HUES48 (cell line): ENCODE results near the gene GLDC.
"Not testable (repeated sequence)": the region's sequence is repeated elsewhere in the genome, so short reads cannot be mapped to it uniquely, and the experiment has no call there.

Source experiments
- H3K27ac ChIP-seq: one replicate; pipeline ENCODE4 v1.7.0; 2013; ENCODE audit warnings: low read depth, low read length, inconsistent platforms
- H3K27me3 ChIP-seq: 2 replicates; pipeline ENCODE4 v1.6.1; 2013; ENCODE audit warnings: mild to moderate bottlenecking, low read length; ENCODE audit not compliant: control insufficient read depth, insufficient read depth
- H3K36me3 ChIP-seq: 2 replicates; pipeline ENCODE4 v1.6.1; 2013; ENCODE audit warnings: low read length; ENCODE audit not compliant: control insufficient read depth, insufficient read depth
- H3K4me1 ChIP-seq: 2 replicates; pipeline ENCODE4 v1.6.1; 2013; ENCODE audit warnings: mild to moderate bottlenecking, low read length; ENCODE audit not compliant: control insufficient read depth, insufficient read depth
- H3K4me3 ChIP-seq: 2 replicates; pipeline ENCODE4 v1.5.1; 2013; ENCODE audit warnings: mild to moderate bottlenecking, low read depth, low read length
- H3K9ac ChIP-seq: 2 replicates; pipeline ENCODE4 v1.6.1; 2013; ENCODE audit warnings: mild to moderate bottlenecking, low read depth, low read length, moderate library complexity
- H3K9me3 ChIP-seq: 2 replicates; pipeline ENCODE4 v1.6.1; 2013; ENCODE audit warnings: low read length; ENCODE audit not compliant: control insufficient read depth, insufficient read depth

GLDC gene

DNA sequence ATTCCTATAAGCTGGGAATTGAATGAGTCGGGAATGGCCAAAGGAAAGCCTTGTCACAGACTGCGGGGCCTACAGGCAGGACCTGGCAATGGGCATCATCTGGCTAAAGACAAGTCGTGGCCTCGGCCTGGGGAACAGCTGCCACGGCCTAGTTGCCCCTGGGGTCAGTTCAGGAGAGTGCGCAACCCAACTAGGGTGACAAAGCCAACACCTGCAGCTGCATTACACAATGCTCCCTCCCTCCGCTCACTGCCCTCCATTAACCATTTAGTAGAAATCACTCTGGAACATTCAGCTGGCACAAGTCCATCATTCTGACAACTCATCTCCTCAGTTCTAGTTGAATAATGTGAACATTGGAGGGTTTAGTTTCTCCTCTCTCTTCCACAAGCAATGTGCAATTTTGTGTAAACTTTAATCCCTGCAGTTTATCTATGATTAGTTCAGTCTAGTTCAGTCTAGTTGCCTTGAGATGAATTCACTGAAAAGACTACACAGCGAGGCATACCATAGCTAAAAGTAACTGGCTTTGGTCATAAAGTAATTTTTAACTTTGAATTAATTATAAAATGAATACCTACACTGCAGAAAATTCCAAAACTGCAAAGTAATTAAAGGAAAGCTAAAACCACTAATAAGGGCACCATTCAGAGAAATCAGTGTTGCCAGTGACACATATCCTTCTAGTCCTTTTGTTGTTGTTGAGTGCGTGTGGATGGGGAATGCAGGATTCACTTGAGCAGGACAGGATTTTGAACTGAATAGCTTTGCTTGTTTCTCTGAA lies 5.1 kb downstream of the GLDC start:
- peaks cover 4% of the 10 kb centered on the region; the same call in 1 of the 2 replicates for H3K4me1 ChIP-seq
- H3K9me3 ChIP-seq, result no peaks in the 10 kb centered on the region
- peaks cover 17% of the 10 kb centered on the region for H3K36me3 ChIP-seq
- H3K4me3 ChIP-seq, result no peak overlapping the region
- peaks cover 12% of the 10 kb centered on the region for H3K27me3 ChIP-seq
- H3K27ac ChIP-seq, result no peak overlapping the region
- no peak overlapping the region for H3K9ac ChIP-seq

DNA sequence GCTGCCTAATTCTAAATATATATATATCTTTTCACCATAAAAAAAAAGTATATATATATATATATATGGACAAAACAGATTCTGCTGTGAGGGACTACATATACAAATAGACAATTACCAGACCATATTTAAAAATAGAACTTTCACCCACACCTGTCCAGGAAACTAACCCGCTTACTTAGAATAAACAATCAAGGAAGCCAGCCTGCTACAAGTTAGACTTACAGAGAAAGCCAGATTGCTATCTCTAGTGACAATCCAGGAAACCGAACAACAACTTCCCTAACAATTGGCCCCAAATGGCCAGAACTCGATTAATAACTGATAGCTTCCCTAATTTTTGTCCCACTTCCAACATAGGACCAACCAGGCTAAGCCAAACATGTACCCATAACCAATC lies 5.9 kb downstream of the GLDC start:
- Histone ChIP-seq H3K36me3 (peaks cover 17% of the 10 kb centered on the region), H3K9ac (no peak overlapping the region), H3K4me3 (no peak overlapping the region), H3K9me3 (no peaks in the 10 kb centered on the region), H3K4me1 (peaks cover 4% of the 10 kb centered on the region; the same call in 1 of the 2 replicates), H3K27me3 (peaks cover 7% of the 10 kb centered on the region), H3K27ac (no peak overlapping the region)

- Histone ChIP-seq H3K4me3 (no peak overlapping the region), H3K36me3 (peaks cover 2% of the 10 kb centered on the region; the same call in 1 of the 2 replicates), H3K27ac (no peak overlapping the region), H3K9me3 (no peaks in the 10 kb centered on the region), H3K27me3 (no peaks in the 10 kb centered on the region), H3K9ac (no peak overlapping the region), H3K4me1 (peaks cover 9% of the 10 kb centered on the region)
Measured at GRCh38 chr9:6634444-6634843, 11.1 kb downstream of the GLDC start.

DNA sequence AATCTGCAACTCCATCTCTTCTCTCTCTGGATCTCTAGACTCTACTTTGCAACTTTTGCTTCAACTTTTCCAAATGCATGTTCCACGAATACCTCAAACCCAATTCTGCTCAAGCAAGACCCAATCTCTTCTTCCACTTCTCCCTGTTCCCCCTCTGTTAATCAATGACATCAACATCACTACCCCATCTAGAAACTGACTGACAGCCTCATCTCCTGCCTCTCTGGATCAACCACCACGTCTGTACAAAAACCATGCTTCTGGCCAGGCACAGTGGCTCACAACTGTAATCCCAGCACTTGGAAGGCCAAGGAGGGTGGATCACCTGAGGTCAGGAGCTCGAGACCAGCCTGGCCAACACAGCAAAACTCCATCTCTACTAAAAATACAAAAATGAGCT lies 12.2 kb downstream of the GLDC start:
- Histone ChIP-seq H3K4me3 (no peak overlapping the region), H3K9ac (no peak overlapping the region), H3K9me3 (no peaks in the 10 kb centered on the region), H3K27ac (no peak overlapping the region), H3K27me3 (no peaks in the 10 kb centered on the region), H3K4me1 (peaks cover 9% of the 10 kb centered on the region), H3K36me3 (peaks cover 2% of the 10 kb centered on the region; the same call in 1 of the 2 replicates)

GRCh38 chr9:6632516-6633183 lies 12.9 kb downstream of the GLDC start:
- Histone ChIP-seq H3K9me3 (no peaks in the 10 kb centered on the region), H3K4me3 (no peak overlapping the region), H3K27me3 (no peaks in the 10 kb centered on the region), H3K27ac (peak overlapping the region; percentile 40), H3K9ac (no peak overlapping the region), H3K4me1 (peaks cover 9% of the 10 kb centered on the region), H3K36me3 (no peaks in the 10 kb centered on the region)

DNA sequence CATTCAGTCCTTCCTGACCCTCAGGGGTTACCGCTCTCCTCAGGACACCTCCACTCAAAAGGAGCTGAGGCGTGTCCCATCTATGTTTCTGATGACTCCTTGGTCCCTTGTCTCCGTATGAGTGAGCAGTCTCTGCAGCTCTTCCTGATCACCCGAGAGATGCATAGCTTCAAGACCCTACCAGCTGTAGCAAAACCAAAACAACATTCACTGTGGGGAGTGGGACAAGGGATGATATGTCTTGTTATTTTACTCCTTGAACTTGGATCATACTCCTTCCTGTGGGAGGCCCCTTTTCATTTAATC lies 14.4 kb downstream of the GLDC start:
- Histone ChIP-seq H3K4me3 (no peak overlapping the region), H3K9ac (no peak overlapping the region), H3K36me3 (no peaks in the 10 kb centered on the region), H3K9me3 (no peaks in the 10 kb centered on the region), H3K4me1 (peaks cover 10% of the 10 kb centered on the region), H3K27ac (no peak overlapping the region), H3K27me3 (no peaks in the 10 kb centered on the region)

DNA sequence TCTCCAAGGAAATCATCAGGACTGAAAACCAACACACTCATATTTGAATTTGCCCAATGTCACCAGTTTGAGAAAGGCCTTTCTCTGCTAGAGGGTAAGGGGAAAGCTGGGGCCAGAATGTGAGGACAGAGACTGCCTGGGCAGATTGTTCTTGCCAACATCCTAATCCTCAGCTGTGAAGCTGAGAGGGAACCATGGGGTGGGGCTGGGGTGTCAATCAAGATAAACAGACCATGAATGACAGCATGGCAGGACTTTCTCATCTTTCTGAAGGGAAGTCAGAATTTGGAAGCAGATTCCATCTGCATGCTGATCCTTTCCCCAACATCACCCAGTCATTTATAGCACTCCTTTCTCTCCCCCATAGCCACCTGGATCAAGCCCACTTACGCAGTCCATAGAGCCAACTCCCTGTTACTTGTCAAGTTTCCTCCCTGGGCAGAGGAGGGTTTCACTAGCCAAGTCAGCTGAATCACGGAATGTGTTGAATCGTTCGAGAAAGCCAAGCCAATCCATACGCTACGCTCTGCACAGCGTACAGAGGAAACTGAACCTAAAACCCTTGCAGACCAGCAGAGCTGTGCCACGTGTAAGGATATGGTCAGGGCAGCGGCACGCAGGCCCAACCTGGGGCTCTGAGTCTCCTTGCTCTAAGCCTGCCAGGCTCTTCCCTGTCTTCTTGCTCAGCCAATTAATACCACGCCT lies 14.9 kb downstream of the GLDC start:
- no peak overlapping the region for H3K9ac ChIP-seq
- H3K4me3 ChIP-seq, result no peak overlapping the region
- H3K4me1 ChIP-seq, result peaks cover 15% of the 10 kb centered on the region
- no peaks in the 10 kb centered on the region for H3K36me3 ChIP-seq
- H3K9me3 ChIP-seq, result no peaks in the 10 kb centered on the region
- no peak overlapping the region for H3K27ac ChIP-seq
- H3K27me3 ChIP-seq, result no peaks in the 10 kb centered on the region

DNA sequence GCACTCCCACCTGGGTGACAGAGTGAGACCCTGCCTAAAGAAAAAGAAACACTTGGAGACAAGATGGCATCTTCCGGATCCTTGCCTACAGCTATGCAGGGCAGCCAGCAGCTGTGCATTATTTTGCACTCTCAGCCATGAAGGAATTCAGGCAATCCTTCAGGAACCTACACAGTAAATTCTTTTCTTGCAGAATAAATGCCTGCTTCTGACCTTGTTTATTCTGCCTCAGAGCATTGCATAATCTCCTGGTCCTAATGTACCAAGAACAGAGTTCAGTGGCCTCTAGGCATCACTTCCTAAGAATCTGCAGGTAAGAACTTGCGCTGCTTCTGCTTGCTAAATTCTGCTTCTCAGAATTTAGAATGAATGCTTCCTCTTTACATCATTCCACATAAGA lies 16.8 kb downstream of the GLDC start:
- Histone ChIP-seq H3K27me3 (no peaks in the 10 kb centered on the region), H3K27ac (no peak overlapping the region), H3K4me1 (peaks cover 18% of the 10 kb centered on the region), H3K9ac (no peak overlapping the region), H3K9me3 (peaks cover 5% of the 10 kb centered on the region; the same call in 1 of the 2 replicates), H3K36me3 (peaks cover 6% of the 10 kb centered on the region; the same call in 1 of the 2 replicates), H3K4me3 (no peak overlapping the region)

- H3K4me3 ChIP-seq, result no peak overlapping the region
- H3K9ac ChIP-seq, result no peak overlapping the region
- peaks cover 7% of the 10 kb centered on the region; the same call in 1 of the 2 replicates for H3K36me3 ChIP-seq
- H3K27ac ChIP-seq, result no peak overlapping the region
- H3K27me3 ChIP-seq, result no peaks in the 10 kb centered on the region
- H3K9me3 ChIP-seq, result peaks cover 7% of the 10 kb centered on the region
- H3K4me1 ChIP-seq, result peaks cover 8% of the 10 kb centered on the region; the same call in 1 of the 2 replicates
Measured at GRCh38 chr9:6625363-6625762, 20.2 kb downstream of the GLDC start.

- Histone ChIP-seq H3K36me3 (peaks cover 16% of the 10 kb centered on the region), H3K4me1 (peaks cover 12% of the 10 kb centered on the region)
- not testable (repeated sequence) for H3K27me3 ChIP-seq, H3K27ac ChIP-seq, H3K9ac ChIP-seq, H3K4me3 ChIP-seq, H3K9me3 ChIP-seq
Measured at GRCh38 chr9:6622784-6623183, 22.7 kb downstream of the GLDC start.

- Histone ChIP-seq H3K9ac (no peak overlapping the region), H3K27me3 (no peaks in the 10 kb centered on the region), H3K4me3 (no peak overlapping the region), H3K4me1 (peaks cover 14% of the 10 kb centered on the region), H3K36me3 (peaks cover 33% of the 10 kb centered on the region), H3K9me3 (peaks cover 7% of the 10 kb centered on the region), H3K27ac (no peak overlapping the region)
Measured at GRCh38 chr9:6620796-6621195, 24.7 kb downstream of the GLDC start.
